Measurements from ENCODE around the gene ESR1. TPM values are rescaled to one million over a fixed set of nuclear protein-coding genes. Genes with fewer than 3 reads are reported as not detected.

Gene ESR1
- total RNA-seq, 1 experiment from 2014 or later: 0.98 TPM

DNA sequence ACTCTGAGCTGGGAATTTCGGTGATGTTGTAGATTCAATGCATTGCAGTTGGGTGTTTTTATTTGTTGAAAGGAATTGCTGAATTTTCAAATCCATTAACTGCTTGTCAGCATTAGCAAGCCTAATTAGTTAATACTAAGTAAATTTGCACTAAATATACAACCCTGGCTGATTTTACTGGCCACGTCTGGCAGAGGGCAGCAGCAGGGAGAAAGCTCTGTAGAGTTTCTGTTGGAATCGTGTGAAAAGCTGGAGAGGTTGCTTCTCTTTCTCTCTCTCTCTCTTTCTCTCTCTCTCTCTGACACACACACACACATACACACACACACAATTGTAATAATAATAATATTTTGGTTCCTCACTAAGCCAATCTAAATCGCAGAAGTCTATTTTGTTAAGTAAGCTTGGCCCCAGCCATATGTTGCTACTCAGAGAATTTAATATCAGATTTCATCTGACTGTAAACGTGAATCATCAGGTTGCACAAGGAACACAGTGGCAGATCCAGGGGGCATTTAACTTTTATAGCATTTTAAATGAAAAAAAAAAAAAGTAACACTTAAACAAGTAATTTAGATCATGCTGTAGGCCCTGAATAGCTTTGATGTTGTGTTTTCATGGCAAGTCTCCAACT lies 289.5 kb downstream of the ESR1 start:
- H3K27me3 Mint-ChIP-seq (ENCODE audit: low read depth): no peaks in the 10 kb centered on the region
- H3K27ac Mint-ChIP-seq: no peak overlapping the region
- no peak overlapping the region for H3K4me3 Mint-ChIP-seq
- H3K4me1 Mint-ChIP-seq: peaks cover 18% of the 10 kb centered on the region
- H3K36me3 Mint-ChIP-seq: no peaks in the 10 kb centered on the region
- no peak for DNase-seq (ENCODE audit: low spot score)
- no peak for TF ChIP-seq FOXJ3 (CRISPR knock-in tag; IDR thresholded peaks at IDR 0.05; ENCODE audit: borderline replicate concordance)
- TF ChIP-seq ZNF671 (CRISPR knock-in tag; IDR thresholded peaks at IDR 0.05): no peak
- TF ChIP-seq ZNF219 (CRISPR knock-in tag; IDR thresholded peaks at IDR 0.05; ENCODE audit: borderline replicate concordance): no peak
- no peak for TF ChIP-seq SMAD4 (CRISPR knock-in tag; IDR thresholded peaks at IDR 0.05)
- CTCF ChIA-PET: interaction anchor here (0.7 to 1.2 kb wide), 2 partner anchors 18 to 20 kb away, joined by 3 to 8 read pairs; no protein-coding TSS in a partner anchor
- POLR2A ChIA-PET: no interaction called here
- no peaks in the 10 kb centered on the region for H3K9me3 Mint-ChIP-seq
- no peak for ATAC-seq

- H3K4me1 Mint-ChIP-seq: peaks cover 16% of the 10 kb centered on the region
- POLR2A ChIA-PET: no interaction called here
- no peak for ATAC-seq
- CTCF ChIA-PET: no interaction called here
- H3K9me3 Mint-ChIP-seq: no peaks in the 10 kb centered on the region
- H3K27me3 Mint-ChIP-seq (ENCODE audit: low read depth): no peaks in the 10 kb centered on the region
- TF ChIP-seq, protein P1, sequence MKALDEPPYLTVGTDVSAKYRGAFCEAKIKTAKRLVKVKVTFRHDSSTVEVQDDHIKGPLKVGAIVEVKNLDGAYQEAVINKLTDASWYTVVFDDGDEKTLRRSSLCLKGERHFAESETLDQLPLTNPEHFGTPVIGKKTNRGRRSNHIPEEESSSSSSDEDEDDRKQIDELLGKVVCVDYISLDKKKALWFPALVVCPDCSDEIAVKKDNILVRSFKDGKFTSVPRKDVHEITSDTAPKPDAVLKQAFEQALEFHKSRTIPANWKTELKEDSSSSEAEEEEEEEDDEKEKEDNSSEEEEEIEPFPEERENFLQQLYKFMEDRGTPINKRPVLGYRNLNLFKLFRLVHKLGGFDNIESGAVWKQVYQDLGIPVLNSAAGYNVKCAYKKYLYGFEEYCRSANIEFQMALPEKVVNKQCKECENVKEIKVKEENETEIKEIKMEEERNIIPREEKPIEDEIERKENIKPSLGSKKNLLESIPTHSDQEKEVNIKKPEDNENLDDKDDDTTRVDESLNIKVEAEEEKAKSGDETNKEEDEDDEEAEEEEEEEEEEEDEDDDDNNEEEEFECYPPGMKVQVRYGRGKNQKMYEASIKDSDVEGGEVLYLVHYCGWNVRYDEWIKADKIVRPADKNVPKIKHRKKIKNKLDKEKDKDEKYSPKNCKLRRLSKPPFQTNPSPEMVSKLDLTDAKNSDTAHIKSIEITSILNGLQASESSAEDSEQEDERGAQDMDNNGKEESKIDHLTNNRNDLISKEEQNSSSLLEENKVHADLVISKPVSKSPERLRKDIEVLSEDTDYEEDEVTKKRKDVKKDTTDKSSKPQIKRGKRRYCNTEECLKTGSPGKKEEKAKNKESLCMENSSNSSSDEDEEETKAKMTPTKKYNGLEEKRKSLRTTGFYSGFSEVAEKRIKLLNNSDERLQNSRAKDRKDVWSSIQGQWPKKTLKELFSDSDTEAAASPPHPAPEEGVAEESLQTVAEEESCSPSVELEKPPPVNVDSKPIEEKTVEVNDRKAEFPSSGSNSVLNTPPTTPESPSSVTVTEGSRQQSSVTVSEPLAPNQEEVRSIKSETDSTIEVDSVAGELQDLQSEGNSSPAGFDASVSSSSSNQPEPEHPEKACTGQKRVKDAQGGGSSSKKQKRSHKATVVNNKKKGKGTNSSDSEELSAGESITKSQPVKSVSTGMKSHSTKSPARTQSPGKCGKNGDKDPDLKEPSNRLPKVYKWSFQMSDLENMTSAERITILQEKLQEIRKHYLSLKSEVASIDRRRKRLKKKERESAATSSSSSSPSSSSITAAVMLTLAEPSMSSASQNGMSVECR (CRISPR knock-in tag; IDR thresholded peaks at IDR 0.05; ENCODE audit: borderline replicate concordance): no peak
- TF ChIP-seq ZNF416 (CRISPR knock-in tag; IDR thresholded peaks at IDR 0.05) (no peak), ZSCAN18 (CRISPR knock-in tag; IDR thresholded peaks at IDR 0.05) (no peak), JAZF1 (CRISPR knock-in tag; IDR thresholded peaks at IDR 0.05) (no peak), FOXK1 (CRISPR knock-in tag; IDR thresholded peaks at IDR 0.05) (no peak), SOX15 (CRISPR knock-in tag; IDR thresholded peaks at IDR 0.05) (no peak), TEAD4 (CRISPR knock-in tag; IDR thresholded peaks at IDR 0.05) (no peak), EMX1 (CRISPR knock-in tag; IDR thresholded peaks at IDR 0.05) (no peak)
- TF ChIP-seq, protein P2, sequence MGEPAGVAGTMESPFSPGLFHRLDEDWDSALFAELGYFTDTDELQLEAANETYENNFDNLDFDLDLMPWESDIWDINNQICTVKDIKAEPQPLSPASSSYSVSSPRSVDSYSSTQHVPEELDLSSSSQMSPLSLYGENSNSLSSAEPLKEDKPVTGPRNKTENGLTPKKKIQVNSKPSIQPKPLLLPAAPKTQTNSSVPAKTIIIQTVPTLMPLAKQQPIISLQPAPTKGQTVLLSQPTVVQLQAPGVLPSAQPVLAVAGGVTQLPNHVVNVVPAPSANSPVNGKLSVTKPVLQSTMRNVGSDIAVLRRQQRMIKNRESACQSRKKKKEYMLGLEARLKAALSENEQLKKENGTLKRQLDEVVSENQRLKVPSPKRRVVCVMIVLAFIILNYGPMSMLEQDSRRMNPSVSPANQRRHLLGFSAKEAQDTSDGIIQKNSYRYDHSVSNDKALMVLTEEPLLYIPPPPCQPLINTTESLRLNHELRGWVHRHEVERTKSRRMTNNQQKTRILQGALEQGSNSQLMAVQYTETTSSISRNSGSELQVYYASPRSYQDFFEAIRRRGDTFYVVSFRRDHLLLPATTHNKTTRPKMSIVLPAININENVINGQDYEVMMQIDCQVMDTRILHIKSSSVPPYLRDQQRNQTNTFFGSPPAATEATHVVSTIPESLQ (CRISPR knock-in tag; IDR thresholded peaks at IDR 0.05): no peak
- TF ChIP-seq, protein P3, sequence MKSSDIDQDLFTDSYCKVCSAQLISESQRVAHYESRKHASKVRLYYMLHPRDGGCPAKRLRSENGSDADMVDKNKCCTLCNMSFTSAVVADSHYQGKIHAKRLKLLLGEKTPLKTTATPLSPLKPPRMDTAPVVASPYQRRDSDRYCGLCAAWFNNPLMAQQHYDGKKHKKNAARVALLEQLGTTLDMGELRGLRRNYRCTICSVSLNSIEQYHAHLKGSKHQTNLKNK (CRISPR knock-in tag; IDR thresholded peaks at IDR 0.05): no peak
- no peaks in the 10 kb centered on the region for H3K36me3 Mint-ChIP-seq
- H3K27ac Mint-ChIP-seq: no peak overlapping the region
- no peak for DNase-seq (ENCODE audit: low spot score)
- H3K4me3 Mint-ChIP-seq: no peak overlapping the region
These were observed 291.2 kb downstream of the ESR1 start for GRCh38 chr6:152098683-152099082.
